Urinary bladder (tissue), 4 donors: ENCODE results near the gene C1orf198. TPM values are rescaled to one million over a fixed set of nuclear protein-coding genes. Genes with fewer than 3 reads are reported as not detected.

Source experiments
- DNase-seq: peaks from one replicate; pipeline ENCODE4 v3.0.0-alpha.2; 2015; ENCODE audit errors: extremely low spot score
- H3K27ac ChIP-seq: one replicate; pipeline ENCODE4 v1.5.1; 2013; ENCODE audit warnings: low read depth, mild to moderate bottlenecking, moderate library complexity
- H3K36me3 ChIP-seq: one replicate; pipeline ENCODE4 v1.6.1; 2013; ENCODE audit warnings: mild to moderate bottlenecking, moderate library complexity; ENCODE audit not compliant: insufficient read depth
- H3K4me1 ChIP-seq: one replicate; pipeline ENCODE4 v1.6.1; 2013; ENCODE audit warnings: mild to moderate bottlenecking, moderate library complexity; ENCODE audit not compliant: insufficient read depth
- H3K4me3 ChIP-seq: one replicate; pipeline ENCODE4 v1.5.1; 2013; ENCODE audit warnings: low read depth, low read length
- WGBS: extraction: QIAGEN DNeasy Blood & Tissue Kit; methylation state at CpG from one replicate; pipeline ENCODE4 v1.1.7; 2013; 5-methylcytosine and 5-hydroxymethylcytosine counted together
- polyA plus RNA-seq: library from polyadenylated mRNA; stranded (reverse); fragments of 200-250 nt; gene quantifications from one replicate; pipeline ENCODE4 v1.2.3, GENCODE V29; 2013
- total RNA-seq: library from RNA; depleted of rRNA; stranded (reverse); fragments of >200 nt; gene quantifications from one replicate; pipeline ENCODE4 v1.2.3, GENCODE V29; 2014
- donor health status: healthy with polysubstance abuse.
- donor health status: healthy.

Gene C1orf198
- total and polyA plus RNA-seq, 2 donors, result 35.6 to 55.1 TPM

DNA sequence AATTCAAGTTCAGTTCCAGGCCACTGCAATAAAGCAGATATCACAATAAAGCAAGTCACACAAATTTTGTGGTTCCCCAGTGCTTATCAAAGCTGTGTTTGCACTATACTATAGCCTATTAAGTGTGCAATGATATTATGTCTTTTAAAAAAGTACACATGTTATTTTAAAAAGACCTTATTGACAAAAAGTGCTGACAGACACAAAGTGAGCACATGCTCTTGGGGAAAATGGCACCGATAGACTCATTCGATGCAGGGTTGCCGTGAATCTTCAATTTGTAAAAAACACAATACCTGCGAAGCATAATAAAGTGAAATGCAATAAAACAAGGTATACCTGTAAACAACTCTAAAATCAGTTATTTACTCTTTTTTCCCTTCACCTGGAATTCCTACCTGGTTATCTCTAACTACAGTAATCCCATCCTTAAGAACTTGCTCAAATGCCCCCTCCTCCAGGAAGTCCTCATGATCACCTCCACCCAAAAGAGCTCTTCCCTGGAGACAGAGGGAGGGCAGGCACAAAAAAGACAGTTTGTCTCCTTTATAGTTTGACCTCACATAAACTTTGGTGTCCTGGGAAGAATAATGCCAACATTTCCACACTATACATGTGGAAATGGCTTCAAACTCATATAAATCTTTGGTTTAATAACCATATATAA lies 9.7 kb upstream of the C1orf198 start:
- 88% methylated on average over 4 of the region's 4 CpGs for WGBS
- Histone ChIP-seq H3K4me1 (no peaks in the 10 kb centered on the region), H3K36me3 (no peaks in the 10 kb centered on the region), H3K27ac (no peak overlapping the region), H3K4me3 (no peak overlapping the region)
- DNase-seq, result no peak

DNA sequence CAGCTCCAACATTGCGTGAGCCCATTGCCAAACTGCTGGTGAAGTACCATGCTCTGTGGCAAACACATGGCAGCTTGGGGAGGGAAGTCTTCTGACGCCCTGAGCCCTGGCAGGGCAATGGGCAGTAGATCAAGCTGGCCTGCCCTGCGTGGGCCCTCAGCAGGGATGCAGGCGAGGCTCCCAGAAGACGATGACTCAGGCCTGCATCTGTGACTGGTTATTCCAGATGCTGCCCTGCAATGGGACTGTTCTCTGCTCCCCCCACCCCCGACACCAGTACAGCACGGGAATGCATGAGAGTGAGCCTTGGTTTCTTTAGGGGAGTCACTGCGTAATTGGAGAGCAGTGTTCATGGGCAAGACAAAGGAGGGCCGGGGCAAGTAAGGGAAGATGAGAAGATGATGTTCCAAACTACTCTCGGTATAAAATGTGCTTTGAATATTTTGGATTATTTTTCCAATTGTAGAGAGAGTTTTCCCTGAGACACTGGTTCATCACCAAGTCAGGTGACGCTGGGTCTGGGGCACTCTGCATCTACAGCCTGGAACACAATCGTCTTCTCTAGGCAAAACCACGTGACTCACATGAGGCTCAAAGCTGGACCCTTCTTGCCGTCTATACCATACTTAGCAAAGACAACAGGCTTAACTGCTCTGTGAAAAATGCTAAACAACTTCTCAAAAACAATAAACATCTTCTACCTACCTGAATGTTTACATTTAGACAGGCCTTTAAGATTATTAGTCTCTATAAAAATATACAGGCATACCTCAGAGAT lies 9.0 kb upstream of the C1orf198 start:
- Histone ChIP-seq H3K4me1 (no peaks in the 10 kb centered on the region), H3K4me3 (no peak overlapping the region), H3K27ac (no peak overlapping the region), H3K36me3 (no peaks in the 10 kb centered on the region)
- 77% methylated on average over 14 of the region's 14 CpGs for WGBS
- no peak for DNase-seq

DNA sequence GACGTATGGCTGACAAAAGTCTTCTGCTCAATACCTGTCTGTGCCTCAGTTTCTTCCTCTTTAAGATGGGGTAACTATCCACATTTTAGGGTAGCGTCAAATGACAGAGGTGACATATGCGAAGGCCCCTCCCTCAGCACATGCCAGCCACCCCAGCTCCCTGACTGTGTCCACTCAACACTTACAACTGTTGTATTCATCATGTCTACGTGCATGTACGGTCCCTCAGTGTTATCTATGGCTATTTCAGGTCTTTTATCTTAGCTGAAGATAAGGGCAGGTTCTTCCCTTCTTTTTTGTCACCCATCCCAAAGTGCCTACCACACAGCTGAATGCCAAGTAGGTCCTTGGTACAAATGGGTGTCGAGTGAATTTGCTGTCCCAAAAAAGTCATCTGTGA lies 8.3 kb upstream of the C1orf198 start:
- Histone ChIP-seq H3K4me1 (no peaks in the 10 kb centered on the region), H3K36me3 (no peaks in the 10 kb centered on the region), H3K27ac (no peak overlapping the region), H3K4me3 (no peak overlapping the region)
- no peak for DNase-seq
- WGBS, result 84% methylated on average over 6 of the region's 6 CpGs

DNA sequence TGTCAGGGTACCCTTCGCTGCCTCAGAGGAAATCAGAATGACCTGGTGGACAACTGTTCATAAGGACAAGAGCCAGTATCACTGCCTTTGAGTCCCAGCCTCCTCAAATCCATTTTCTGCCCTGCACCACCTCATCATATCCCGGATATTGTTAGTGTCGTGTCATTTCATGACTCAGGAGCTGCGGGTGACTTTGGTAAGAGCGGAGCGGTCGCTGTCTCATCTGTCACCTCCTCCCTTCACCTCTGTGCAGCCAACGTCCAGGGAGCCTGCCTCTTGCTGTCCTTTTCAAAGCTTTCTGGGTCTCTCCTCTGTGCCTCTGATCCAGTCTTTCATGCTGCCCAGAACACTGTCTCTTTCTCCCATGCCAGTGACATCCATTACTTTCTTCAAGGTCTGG lies 7.0 kb upstream of the C1orf198 start:
- Histone ChIP-seq H3K4me1 (no peaks in the 10 kb centered on the region), H3K4me3 (no peak overlapping the region), H3K27ac (no peak overlapping the region), H3K36me3 (no peaks in the 10 kb centered on the region)
- 94% methylated on average over 8 of the region's 8 CpGs for WGBS
- no peak for DNase-seq

DNA sequence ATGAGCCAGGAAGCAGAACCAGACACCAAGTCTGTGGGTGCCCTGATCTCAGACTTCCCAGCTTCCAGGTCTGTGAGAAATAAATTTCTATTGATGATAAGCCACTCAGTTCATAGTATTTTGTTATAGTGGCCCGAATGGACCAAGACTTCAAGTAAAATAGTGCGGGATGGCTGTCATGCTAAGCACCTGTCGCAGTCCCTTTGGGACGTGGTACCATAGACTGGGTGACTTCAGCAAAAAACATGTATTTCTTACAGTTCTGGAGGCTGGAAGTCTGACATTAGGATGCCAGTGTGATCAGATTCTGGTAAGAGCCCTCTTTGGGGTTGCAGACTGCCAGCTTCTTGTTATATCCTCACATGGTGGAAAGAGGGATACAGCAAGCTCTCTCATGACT lies 2.6 kb upstream of the C1orf198 start:
- WGBS, result 97% methylated on average over 4 of the region's 4 CpGs
- DNase-seq, result no peak
- Histone ChIP-seq H3K4me3 (no peak overlapping the region), H3K4me1 (no peaks in the 10 kb centered on the region), H3K36me3 (no peaks in the 10 kb centered on the region), H3K27ac (no peak overlapping the region)

DNA sequence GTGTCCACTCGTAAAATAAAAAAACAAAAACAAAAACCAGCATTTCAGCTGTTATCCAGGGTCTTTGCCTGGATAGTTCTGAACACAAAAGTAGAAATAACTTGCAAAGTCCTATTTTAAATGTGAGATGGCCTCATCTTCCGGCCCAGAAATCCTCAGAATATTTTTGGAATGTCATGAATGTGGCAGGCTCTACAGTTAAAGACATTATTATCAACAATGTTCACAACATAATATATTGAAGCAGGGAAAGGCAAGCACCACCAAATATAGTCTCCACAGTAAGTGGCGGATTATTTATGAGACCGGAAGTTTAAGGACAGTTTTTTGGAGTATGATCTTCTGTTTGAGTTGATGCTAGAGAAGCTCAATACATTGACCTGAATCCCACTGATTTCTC lies 1.2 kb upstream of the C1orf198 start:
- DNase-seq, result no peak
- no peak overlapping the region for H3K27ac ChIP-seq
- H3K4me3 ChIP-seq, result no peak overlapping the region
- 36% methylated on average over 4 of the region's 4 CpGs for WGBS
- no peaks in the 10 kb centered on the region for H3K4me1 ChIP-seq
- H3K36me3 ChIP-seq, result no peaks in the 10 kb centered on the region

DNA sequence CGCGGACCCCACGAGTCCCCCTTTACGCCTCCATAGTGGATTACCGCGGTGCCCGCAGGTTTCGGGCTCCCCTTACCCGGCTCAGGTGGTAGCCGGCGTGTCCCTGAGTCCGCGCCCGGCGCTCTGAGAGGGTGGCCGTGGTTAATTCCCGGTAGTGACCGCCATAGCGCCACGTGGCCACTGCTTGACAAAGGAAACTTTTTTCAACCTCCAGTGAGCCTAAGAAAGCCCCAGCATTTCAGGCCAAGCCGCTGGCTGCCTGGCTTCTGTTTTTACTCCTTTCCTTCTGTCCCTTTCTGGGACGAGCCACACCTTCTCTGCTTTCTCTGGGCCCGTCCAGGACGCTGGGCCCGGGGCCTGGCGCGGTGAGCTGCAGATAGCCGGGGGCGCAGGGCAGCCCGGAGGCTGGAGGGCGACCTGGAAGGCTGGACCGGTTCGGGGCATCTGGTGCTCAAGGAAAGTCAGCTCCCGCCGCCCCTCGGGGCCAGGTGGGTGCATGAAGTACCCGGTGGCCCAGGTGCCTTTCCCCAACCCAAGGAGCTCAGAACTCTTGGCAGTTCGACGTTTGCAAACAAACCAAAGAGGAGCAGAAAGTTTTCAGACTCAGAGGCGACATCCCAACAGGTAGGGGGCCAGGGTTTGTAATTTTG lies 540 bp upstream of the C1orf198 start:
- DNase-seq, result no peak
- no peaks in the 10 kb centered on the region for H3K4me1 ChIP-seq
- WGBS, result 3% methylated on average over 40 of the region's 40 CpGs
- H3K36me3 ChIP-seq, result no peaks in the 10 kb centered on the region
- H3K27ac ChIP-seq, result no peak overlapping the region
- peak overlapping the region; percentile 96 for H3K4me3 ChIP-seq

DNA sequence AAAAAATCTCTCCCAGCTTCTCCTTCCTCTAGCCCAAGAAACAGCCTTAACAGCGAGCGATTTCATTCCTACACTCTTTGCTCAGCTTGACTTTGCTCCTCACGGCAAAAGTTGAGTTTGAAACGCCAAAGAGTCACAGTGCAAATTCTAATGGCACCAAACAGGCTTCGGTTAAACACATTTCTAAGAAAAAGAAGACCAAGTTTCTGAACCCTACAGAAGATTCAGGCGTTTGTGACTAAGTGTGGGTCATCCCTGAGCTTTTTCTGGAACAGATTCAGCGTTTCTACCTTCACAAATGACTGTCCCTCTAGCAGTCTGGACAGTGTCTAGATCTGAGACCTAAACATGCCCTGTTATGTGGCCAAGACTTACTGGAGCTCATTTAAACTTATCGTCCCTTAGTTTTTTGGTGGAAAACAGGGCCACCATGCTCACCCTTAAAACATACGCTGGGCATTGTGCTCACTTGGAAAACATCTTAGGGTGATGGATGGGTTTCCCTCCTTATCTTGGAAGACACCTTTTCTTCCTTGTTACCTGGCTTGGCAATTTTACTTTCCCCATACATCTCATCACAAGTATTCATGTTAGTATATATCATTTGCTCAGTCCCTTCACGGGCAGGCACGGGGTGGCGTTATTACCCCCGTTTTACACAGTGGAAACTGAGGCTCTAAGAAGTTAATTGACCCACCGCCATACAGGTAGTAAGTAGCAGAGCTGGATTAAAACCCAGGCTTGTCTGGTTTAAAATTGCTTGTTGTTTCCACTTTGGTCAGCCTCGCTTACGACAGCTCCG lies 1.0 kb downstream of the C1orf198 start:
- DNase-seq, result no peak
- 7% methylated on average over 17 of the region's 17 CpGs for WGBS
- Histone ChIP-seq H3K36me3 (no peaks in the 10 kb centered on the region), H3K27ac (peak overlapping the region; percentile 6), H3K4me3 (peak overlapping the region; percentile 96), H3K4me1 (no peaks in the 10 kb centered on the region)

DNA sequence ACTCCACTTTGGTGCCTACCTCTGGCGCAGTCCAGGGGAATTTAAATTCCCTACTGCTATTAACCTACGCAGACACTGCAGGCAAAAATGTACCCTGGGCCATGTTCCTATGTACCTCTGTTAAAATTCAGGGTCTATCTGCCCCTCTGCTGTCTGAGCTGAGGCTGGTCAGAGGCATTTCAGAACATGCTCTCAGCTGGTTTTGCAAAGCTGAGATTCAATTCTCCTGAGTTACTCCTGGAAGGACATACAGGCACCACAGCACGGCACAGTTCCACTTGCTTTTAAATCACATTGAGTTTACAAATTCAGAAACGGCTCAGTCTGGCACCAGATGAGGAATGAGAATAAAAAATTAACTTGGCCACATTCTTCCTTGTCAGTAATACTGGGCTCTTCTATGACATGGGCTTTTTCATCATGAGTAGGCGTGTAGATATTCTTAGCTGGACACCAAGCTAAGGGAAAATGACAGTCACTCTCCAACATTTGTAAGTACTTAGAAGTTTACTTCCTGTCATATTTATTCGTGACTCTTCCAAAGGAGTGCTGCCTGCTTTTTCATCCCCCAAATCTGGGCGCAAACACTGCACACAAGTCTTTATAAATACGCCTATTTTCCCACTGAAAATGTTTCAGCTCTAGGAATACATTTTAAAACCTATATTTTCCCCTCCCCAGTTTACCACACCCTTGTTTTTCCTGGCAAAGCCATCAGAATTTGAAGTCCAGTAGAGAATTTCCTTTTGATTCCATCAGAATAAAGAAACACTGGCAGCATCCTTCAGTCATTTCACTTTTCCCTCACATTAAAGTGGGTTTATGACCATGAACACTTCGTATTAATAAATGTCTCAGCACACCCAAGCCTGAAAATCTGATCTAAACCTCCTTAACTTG lies 1.9 kb downstream of the C1orf198 start:
- Histone ChIP-seq H3K4me1 (no peaks in the 10 kb centered on the region), H3K27ac (peak overlapping the region; percentile 46), H3K36me3 (no peaks in the 10 kb centered on the region), H3K4me3 (no peak overlapping the region)
- WGBS, result 36% methylated on average over 9 of the region's 9 CpGs
- no peak for DNase-seq

DNA sequence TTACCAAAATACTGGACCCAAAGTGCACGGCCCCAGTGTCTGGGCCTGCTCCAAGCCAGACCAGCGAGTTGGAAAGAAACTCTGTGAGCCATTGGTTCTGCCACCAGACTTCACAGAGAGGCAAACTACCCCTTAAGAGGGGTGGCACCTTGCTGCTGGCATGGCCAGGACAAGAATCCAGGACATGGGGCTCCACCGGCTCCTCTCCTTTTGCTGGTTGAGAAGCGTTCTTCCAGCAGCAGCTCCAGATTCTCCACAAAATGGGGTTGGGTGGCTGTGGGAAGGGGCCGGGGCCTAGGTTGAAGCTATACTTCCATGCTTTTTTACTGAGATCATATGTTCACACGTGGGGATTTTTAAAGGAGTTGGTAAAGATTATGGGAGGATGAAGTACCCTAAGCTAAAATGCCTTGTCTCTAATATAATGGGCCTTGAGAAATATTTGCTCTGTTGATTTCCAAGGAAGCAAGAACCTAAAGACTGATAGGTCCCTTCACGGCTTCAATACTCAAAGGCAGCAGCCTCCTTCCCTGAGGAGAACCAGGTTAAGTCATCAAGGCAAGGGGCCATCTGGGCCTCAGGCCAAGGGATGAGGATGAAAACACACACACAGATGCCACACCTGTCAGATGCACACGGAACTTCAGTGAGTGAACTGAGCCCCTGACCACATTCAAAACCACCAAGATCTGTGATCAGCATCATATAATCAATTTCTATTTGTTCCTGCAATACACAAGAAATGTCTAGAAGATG lies 3.1 kb downstream of the C1orf198 start:
- H3K36me3 ChIP-seq, result no peaks in the 10 kb centered on the region
- no peak for DNase-seq
- H3K27ac ChIP-seq, result no peak overlapping the region
- 67% methylated on average over 8 of the region's 8 CpGs for WGBS
- H3K4me1 ChIP-seq, result no peaks in the 10 kb centered on the region
- H3K4me3 ChIP-seq, result no peak overlapping the region

DNA sequence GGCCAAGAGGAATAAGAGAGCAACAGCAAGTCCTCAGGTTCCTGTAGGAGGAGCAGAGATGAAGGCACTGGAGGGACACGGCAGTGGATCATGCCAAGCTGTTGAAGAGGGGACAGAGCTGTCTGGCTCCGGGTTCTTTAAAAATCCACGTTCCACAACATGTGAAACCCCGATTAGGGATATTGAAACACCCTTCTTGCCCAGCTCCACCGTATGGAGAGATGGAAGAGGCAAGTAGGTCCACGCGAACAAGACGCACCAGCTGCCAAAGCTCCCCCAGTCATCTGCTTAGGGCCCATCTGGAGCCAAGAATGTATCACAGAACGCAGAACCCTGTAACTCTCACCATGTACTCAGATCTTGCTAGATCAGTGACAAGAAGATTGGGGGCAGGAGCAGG lies 3.9 kb downstream of the C1orf198 start:
- no peak overlapping the region for H3K4me3 ChIP-seq
- no peaks in the 10 kb centered on the region for H3K4me1 ChIP-seq

DNA sequence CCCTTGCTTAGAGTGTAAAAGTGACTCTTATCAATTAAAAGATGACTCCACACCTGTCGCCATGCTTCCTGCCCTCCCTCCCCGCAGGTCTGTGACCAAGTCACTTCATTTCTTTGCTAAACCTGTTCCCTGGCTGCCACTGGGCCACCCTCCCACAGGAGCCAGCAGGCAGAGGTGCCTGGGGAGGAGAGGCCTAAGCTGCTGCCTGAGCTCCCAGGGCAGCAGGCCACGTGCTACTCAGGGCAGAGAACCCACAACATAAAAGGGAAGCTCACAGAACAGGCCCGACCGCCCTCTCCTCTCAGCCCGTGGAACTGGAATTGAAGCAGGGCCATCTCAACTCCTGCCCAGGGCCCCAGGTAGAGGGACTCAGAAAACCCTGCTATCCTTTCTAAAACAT lies 4.9 kb downstream of the C1orf198 start:
- H3K36me3 ChIP-seq, result no peaks in the 10 kb centered on the region
- DNase-seq, result no peak
- H3K4me3 ChIP-seq, result no peak overlapping the region
- WGBS, result 40% methylated on average over 6 of the region's 6 CpGs
- no peak overlapping the region for H3K27ac ChIP-seq
- no peaks in the 10 kb centered on the region for H3K4me1 ChIP-seq

More for the DNA sequence above, 3.9 kb downstream of the C1orf198 start:
- DNase-seq, result no peak
- H3K27ac ChIP-seq, result no peak overlapping the region
- H3K36me3 ChIP-seq, result no peaks in the 10 kb centered on the region
- WGBS, result 46% methylated on average over 9 of the region's 9 CpGs
